NCI-H748 treated with DMSO at 0.1 percent for 48 hours (cell line): ENCODE results near the gene GAL3ST2.
"Not testable (repeated sequence)": the region's sequence is repeated elsewhere in the genome, so short reads cannot be mapped to it uniquely, and the experiment has no call there.

Source experiments
- DNase-seq: peaks from one replicate; lab custom pipeline; 2025; lab: John Stamatoyannopoulos, UW

The GAL3ST2 gene

GRCh38 chr2:241748468-241749256, 28.0 kb upstream of the GAL3ST2 start:
- no peak for DNase-seq

GRCh38 chr2:241750076-241750840, 26.4 kb upstream of the GAL3ST2 start:
- no peak for DNase-seq

- DNase-seq = no peak
Measured at GRCh38 chr2:241751152-241751551, 25.5 kb upstream of the GAL3ST2 start.

- no peak for DNase-seq
Measured at GRCh38 chr2:241751776-241752175, 24.8 kb upstream of the GAL3ST2 start.

GRCh38 chr2:241752253-241752652, 24.4 kb upstream of the GAL3ST2 start:
- no peak for DNase-seq

- DNase-seq = no peak
Measured at GRCh38 chr2:241752689-241753276, 23.8 kb upstream of the GAL3ST2 start.

GRCh38 chr2:241753493-241753892, 23.1 kb upstream of the GAL3ST2 start:
- DNase-seq = no peak

- no peak for DNase-seq
Measured at GRCh38 chr2:241754042-241754441, 22.6 kb upstream of the GAL3ST2 start.

- no peak for DNase-seq
Measured at GRCh38 chr2:241755166-241755565, 21.5 kb upstream of the GAL3ST2 start.

- no peak for DNase-seq
Measured at GRCh38 chr2:241755777-241756176, 20.8 kb upstream of the GAL3ST2 start.

- no peak for DNase-seq
Measured at GRCh38 chr2:241759067-241759807, 17.4 kb upstream of the GAL3ST2 start.

- DNase-seq = not testable (repeated sequence)
Measured at GRCh38 chr2:241759893-241760292, 16.7 kb upstream of the GAL3ST2 start.

- no peak for DNase-seq
Measured at GRCh38 chr2:241760301-241760771, 16.3 kb upstream of the GAL3ST2 start.

- DNase-seq = no peak
Measured at GRCh38 chr2:241762321-241762932, 14.2 kb upstream of the GAL3ST2 start.

GRCh38 chr2:241762933-241763369, 13.7 kb upstream of the GAL3ST2 start:
- DNase-seq = no peak

GRCh38 chr2:241763551-241764274, 12.9 kb upstream of the GAL3ST2 start:
- DNase-seq = no peak

- DNase-seq = no peak
Measured at GRCh38 chr2:241764275-241765241, 12.1 kb upstream of the GAL3ST2 start.

GRCh38 chr2:241767464-241768250, 9.0 kb upstream of the GAL3ST2 start:
- DNase-seq = no peak

GRCh38 chr2:241768251-241768711, 8.3 kb upstream of the GAL3ST2 start:
- DNase-seq = no peak
